Hippocampal formation (tissue), 2 donors: ENCODE measurements around the gene OR1F1.
"Not testable (repeated sequence)": the region's sequence is repeated elsewhere in the genome, so short reads cannot be mapped to it uniquely, and the experiment has no call there.

ENCODE experiments used
- DNase-seq, 2 donors: peaks; one replicate each; lab custom pipeline; 2025; lab: John Stamatoyannopoulos, UW

Gene OR1F1

GRCh38 chr16:3198334-3199072 is 10.5 kb downstream of the OR1F1 start:
- no peak for DNase-seq

- DNase-seq = no peak
These were observed 15.0 kb downstream of the OR1F1 start for GRCh38 chr16:3202903-3203539.

GRCh38 chr16:3205939-3206338 is 17.9 kb downstream of the OR1F1 start:
- DNase-seq = not testable (repeated sequence)

- no peak for DNase-seq
These were observed 19.3 kb downstream of the OR1F1 start for GRCh38 chr16:3207086-3207953.

GRCh38 chr16:3212006-3212405 is 24.0 kb downstream of the OR1F1 start:
- no peak for DNase-seq

GRCh38 chr16:3212567-3212966 is 24.6 kb downstream of the OR1F1 start:
- no peak for DNase-seq

- DNase-seq = no peak
These were observed 27.0 kb downstream of the OR1F1 start for GRCh38 chr16:3214904-3215600.

GRCh38 chr16:3215601-3216262 is 27.7 kb downstream of the OR1F1 start:
- no peak for DNase-seq

- DNase-seq = no peak
These were observed 28.2 kb downstream of the OR1F1 start for GRCh38 chr16:3216263-3216640.

GRCh38 chr16:3220839-3221238 is 32.8 kb downstream of the OR1F1 start:
- DNase-seq = no peak

GRCh38 chr16:3223913-3224515 is 36.0 kb downstream of the OR1F1 start:
- no peak for DNase-seq

- DNase-seq = no peak
These were observed 46.5 kb downstream of the OR1F1 start for GRCh38 chr16:3234543-3234856.

- DNase-seq = peak; percentile 89 to 90
These were observed 47.0 kb downstream of the OR1F1 start, which contains the start of gene ZNF200 for GRCh38 chr16:3234857-3235561. TSS of gene ZNF200 (minus strand) at chr16:3235158. CDS start at chr16:3233755, 1,403 bp downstream.

- DNase-seq = no peak
These were observed 48.1 kb downstream of the OR1F1 start for GRCh38 chr16:3235856-3236669.

GRCh38 chr16:3241761-3242160 is 53.8 kb downstream of the OR1F1 start:
- no peak for DNase-seq

- DNase-seq = no peak
These were observed 54.7 kb downstream of the OR1F1 start for GRCh38 chr16:3242709-3243108.

- no peak for DNase-seq
These were observed 55.9 kb downstream of the OR1F1 start for GRCh38 chr16:3243882-3244281.

- DNase-seq = no peak
These were observed 58.0 kb downstream of the OR1F1 start for GRCh38 chr16:3246002-3246401.

GRCh38 chr16:3246876-3247275 is 58.9 kb downstream of the OR1F1 start:
- DNase-seq = no peak

- no peak for DNase-seq
These were observed 60.6 kb downstream of the OR1F1 start for GRCh38 chr16:3248596-3248995.
